GM19468 (cell line): ENCODE results near the gene SERINC5.

ENCODE experiments used
- ATAC-seq: cut with Tn5 transposase; IDR thresholded peaks from one replicate; pipeline ENCODE4 v1.9.1; 2021; ENCODE audit warnings: mild to moderate bottlenecking, moderate library complexity, moderate number of reproducible peaks; ENCODE audit not compliant: unreplicated experiment; ENCODE audit errors: extremely low read depth

The SERINC5 gene

DNA sequence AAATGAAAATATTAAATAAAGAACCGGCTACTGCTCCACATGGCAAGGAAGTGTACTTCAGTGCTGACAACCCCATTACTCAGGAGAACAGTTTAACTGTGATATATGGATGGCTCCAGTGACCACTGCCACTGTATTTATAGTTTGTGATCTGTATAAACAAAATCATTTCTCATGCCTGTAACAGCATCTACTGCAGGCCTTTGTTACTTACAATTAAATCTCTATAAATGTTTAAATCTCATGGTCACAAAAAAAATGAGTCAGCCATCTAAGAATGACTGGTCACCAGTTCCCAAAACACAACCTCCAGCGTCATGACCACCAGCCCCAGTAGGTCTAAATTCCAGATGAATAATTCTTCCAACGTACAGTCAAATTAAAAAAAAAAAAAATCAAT lies 24.6 kb downstream of the SERINC5 start:
- ATAC-seq: no peak

DNA sequence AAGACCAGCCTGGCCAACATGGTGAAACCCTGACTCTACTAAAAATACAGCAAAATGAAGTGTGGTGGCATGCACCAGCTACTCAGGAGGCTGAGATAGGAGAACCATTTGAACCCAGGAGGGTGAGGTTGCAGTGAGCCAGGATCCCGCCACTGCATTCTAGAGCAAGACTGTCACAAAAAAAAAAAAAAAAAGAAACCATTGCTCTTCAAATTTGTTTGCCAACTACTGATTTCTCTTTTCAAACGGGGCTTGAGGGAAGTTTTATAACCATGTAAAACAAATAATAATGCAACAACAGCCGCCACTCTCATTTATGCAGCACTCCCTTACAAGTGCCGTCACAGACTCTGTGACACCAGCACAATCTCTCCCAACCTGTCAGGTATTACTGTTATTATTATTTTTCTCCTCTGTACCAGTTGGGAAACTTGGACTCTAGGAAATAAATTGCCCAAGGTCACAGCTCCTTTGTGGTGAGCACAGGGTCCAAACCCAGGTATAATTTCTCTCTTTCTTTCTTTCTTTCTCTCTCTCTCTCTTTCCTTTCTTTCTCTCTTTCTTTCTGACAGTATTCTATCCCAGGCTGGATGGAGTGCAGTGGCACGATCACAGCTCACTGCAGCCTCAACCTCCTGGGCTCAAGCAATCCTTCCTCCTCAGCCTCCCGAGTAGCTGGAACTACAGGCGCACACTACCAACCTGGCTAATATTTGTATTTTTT lies 25.4 kb downstream of the SERINC5 start:
- ATAC-seq: no peak

DNA sequence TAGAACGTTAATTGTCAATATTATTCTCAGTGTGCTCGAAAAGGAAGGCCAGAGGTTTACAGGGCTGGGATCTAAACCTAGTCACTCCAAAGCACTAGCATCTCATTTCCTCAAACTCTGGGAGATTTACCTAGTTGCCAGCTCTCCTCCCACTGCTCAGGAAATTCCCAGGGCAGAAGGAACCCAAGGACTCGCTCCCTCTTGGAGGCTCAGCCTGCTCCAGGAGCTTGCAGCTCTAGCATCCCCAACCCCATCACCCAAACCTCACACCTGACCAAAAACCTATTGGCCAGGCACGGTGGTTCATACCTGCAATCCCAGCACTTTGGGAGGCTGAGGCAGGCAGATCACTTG lies 26.0 kb downstream of the SERINC5 start:
- ATAC-seq: no peak

DNA sequence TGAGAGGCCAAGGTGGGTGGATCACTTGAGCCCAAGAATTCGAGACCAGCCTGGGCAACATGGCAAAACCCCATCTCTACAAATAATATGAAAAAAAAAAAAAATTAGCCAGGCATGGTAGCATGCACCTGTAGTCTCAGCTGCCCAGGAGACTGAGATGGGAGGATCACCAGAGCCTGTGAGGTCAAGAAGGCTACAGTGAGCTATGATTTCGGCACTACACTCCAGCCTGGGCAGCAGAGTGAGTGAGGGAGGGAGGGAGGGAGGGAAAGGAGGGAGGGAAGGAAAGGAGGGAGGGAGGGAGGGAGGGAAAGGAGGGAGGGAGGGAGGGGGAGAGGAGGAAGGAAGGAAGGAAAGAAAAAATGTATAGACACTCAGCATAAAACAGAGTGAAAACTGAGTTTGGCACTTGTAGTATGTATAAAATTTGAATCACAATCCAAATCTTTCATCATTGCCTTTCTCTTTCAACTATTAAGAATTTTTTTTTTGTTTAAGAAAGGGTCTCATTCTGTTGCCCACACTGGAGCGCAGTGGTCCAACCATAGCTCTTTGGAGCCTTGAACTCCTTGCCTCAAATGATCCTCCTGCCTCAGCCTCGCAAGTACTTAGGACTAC lies 27.8 kb downstream of the SERINC5 start:
- ATAC-seq: no peak

DNA sequence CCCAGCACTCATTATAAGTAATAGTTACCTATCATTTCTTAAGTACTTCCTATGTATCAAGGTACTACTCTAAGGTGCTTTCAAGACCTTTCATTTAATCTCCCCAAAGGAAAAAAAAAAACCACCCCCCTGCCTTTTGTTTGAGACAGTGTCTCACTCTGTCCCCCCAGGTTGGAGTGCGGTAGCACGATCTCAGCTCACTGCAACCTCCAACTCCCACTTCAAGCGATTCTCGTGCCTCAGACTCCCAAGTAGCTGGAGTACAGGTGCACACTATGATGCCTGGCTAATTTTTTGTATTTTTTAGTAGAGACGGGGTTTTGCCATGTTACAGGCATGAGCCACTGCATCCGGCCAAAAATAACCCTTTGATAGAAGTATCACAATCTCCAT lies 29.9 kb downstream of the SERINC5 start:
- no peak for ATAC-seq

DNA sequence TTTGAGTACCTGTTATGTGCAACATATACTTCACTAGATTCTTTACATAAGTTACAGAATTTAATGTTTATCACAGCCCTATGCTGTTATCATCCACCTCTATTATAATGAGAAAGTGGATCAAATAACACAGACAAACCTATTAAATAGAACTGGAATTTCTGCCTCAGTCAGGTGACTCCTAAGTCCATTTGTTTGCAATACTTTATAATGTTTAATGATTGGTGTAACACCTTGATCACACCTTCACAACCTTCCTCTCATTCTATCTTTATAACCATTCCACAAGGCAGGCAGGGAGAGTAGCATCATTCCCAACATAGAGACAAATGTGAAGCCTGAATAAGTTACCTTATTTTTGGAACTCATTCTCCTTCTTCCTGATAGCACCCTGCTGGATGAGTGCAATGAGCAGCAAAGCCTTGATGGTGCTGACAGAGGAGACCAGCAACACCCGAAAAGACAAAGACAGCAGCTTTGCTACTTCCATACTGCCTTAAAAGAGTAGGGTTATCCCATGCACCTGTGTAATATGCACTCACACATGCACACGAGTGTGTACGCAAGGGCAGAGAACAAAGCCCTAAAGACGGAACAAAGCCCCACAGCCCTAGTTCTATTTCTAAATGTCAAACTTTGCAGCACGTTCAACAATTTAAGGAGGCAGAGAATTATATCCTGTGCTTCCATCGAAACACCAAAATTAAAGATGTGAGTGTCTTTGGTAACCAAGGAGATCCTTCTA lies 30.5 kb downstream of the SERINC5 start:
- ATAC-seq: no peak

DNA sequence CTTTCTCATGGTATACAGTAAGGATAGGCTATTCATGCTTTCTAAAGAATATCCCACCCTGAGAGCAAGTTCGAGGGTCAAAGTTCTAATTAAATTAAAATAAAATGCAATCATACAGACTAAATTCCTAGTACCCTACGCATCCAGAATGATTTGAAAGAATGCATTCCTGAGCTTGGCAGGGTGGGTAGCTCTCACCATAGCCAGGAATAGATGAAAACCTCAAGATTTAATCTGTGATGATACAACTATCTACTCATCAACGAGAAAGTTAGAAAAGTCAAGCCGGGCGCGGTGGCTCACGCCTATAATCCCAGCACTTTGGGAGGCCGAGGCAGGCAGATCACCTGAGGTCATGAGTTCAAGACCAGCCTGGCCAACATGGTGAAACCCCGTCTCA lies 32.3 kb downstream of the SERINC5 start:
- ATAC-seq: no peak

DNA sequence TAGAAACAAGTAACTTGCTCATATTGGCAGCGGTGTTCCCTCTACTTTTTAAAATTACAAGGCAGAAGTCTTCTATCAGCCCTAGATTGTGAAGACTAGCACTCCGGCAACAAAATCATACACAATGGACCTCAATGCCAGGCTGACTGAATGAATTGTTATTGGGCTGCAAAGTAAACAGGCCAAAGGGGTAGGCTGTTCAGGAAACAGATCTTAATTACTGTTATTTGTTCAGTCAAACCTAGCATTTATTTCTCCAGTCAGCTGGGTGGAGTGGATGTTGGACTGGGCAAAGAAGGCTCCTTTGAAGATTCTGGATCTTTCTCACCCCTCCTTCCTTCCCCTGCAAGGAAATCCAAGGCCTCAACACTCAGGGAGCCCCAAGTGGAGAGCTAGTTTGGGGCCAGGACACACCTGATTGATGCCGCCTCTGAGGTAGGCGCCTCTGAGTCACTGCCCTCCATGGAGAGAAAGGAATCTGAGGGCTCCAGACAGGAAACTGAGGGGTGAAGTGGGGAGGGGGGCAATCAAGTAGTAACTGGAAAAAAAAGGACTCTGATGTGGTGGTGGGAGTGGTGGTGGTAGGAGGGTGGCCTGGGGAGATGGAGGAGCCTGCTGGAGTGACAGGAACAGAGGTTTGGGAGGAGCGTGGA lies 35.5 kb downstream of the SERINC5 start:
- no peak for ATAC-seq

DNA sequence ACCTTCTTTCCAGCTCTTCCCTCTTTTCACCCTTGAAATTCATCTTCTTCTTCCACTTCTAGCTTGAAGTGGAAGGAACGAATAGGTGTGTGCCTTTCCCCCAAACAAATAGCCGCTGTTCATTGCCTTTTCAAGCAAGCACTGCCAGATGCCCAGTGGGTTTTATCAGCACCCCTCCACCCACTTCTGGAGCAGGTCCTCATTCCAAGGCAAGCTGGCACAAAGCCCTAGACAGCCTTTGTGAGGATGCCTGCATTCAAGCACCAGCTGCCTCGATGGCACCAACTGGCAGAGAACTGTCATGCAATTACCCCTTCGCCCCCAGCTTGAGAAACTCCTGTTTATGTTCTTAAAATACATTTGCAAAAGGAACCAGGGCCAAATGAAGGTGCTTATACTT lies 36.5 kb downstream of the SERINC5 start:
- no peak for ATAC-seq

DNA sequence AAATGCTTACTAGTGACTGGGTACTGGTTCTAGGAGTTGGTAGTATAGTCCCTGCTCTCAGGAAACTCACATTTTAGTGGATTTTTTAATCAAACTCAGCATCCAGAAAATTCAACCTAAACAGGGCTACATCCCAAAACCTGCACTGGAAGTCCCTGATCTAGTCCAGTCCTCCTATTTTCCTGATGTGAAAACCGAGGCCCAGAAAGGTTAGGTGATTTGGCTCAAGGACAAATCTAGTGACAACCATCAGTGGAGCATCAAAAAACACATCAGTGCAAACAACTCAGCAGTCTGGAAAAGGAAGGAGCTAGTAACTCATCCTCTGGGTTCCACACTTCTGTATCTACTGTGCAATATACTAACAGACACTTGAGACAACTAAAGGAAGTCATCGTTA lies 38.2 kb downstream of the SERINC5 start:
- ATAC-seq: no peak

DNA sequence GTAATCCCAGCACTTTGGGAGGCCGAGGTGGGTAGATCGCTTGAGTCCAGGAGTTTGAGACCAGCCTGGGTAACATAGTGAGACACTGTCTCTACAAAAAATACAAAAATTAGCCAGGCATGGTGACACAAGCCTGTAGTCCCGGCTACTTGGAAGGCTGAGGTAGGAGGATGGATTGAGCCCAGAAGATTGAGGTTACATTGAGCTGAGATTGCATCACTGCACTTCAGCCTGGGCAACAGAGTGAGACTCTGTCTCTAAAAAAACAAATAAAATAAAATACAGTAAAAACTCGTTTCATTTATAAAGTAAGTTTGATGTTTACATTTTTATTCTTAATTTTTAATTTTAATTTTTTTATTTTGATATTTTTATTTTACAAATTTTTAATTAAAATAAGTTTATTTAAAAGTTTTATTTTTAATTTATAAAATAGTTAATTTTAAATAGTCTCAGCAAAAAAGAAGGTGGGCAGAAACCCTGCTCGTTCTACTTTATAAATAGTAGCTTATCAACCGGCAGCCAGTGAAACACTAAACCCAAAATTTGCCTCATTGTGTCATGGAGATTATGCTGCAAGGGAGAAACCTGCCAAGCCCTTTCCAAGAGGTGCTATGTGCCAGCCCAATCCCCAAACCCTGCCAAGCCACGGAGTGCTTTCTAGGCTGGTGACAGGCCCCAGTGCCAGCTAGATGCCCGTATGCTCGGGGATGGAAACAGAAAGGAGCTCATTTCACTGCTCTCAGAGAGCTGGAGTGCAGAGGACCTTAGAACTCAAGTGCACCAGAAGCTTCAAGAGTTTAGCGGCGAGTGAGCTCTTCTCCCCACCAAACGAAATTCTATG lies 38.9 kb downstream of the SERINC5 start:
- ATAC-seq: no peak

DNA sequence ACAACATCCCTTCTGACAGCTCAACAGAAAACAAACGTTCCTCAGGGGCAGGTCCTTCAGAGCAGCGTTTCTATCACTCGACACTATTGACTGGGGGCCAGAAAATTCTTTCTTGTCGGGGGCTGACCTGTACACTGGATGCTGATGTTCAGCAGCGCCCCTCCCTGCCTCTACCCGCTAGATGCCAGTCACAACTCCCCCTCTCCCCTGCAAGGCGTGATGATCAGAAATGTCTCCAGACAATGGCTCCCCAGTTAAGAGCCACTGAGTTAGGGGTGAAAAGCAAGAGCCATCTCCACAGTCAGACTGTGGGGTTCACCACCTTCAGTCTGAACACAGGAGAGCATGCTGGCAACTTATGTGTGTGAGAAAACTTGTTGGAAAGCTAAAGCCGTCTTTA lies 39.8 kb downstream of the SERINC5 start:
- no peak for ATAC-seq

DNA sequence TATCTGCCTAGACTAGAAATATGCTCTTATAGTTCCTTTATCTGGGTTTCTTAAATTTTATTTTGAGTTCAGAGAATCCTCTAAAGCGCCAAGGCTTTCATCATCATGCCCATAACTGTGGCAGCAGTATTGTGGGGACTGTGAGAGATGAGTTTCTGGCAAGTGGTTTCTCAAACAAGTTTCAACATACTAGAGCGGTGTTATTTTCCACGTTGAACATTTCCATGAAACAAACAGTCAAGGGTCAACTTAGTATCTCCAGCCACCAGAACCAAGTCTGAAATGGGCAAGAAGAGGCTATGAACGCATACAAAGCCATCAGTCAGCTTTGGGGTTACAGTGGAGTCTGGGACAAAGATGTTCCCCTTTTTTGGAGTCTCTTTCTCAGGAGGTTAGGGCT lies 40.3 kb downstream of the SERINC5 start:
- no peak for ATAC-seq

DNA sequence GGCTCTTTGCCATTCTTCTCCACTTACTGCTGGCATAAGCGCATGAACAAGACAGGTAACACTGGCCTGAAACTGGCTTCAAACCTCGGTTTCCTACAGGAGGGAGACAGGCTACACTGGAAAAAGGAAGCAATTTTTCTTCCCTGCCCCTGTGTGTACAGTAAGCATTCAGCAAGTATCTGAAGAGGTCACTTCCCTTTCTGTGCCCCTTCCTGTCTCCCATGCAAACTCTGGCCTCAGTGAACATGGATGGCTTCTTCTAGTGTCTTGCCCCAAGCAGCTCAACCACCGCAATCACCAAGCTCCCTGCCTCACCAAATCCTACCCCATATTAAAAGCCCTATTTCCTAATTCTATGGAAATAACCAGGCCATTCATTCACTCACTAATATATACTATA lies 42.4 kb downstream of the SERINC5 start:
- no peak for ATAC-seq

DNA sequence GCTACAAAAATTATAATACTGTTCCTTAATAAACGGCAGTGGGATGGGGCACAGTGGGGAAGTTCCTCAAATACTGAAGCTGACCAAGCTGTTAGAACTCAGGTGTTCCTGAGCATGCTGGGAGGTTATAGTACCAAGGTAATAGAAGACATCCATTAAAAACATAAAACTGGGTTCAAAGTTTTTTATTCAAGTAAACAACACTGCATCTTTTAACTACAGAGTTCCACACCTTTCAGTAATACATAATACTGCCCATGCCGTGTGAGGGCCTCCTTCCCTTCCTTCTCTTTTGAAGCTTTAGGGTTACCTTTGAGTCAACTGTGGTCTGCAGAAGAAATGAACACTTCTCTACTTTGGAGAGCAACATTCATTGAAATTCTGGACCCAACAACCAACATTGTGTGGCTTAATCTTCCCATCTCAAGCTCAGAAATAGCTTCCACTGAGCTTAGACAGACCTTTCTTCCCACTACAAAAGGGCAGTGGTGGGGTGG lies 43.6 kb downstream of the SERINC5 start:
- ATAC-seq: no peak

DNA sequence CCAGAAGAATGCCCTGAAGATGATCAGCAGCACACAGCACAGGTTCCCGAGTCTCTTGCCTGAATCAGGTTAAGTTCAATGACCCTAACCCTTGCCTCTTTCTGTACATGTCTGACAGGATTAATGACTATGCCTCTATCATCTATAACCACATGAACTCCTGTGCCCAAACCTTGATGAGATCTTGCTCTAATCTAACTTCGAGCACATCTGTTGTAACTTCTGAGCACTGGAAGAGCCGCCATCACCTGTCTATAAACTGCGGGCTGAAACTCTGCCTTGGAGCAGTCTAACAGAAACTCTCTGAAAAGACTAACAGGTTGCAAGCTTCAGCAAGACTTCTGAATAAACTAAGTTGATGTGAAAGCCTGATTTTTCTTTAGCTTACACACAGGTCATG lies 44.5 kb downstream of the SERINC5 start:
- no peak for ATAC-seq

DNA sequence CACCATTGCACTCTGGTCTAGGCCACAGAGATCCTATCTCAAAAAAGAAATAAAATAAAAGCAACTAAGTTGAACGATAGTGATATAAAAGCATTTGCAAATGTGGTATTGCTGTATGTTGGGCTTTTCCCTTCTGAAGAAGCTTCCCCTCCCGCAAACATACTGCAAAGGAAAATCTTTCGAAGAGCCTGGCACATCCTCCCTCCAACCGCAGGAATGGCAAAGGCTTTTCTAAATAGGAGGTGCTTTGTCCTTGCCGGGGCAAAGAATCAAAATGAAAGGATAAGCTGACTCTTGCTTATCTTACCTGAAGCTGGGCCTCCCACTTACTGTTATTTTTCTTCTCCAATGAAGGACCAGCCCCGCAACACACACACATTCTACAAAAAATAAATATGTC lies 45.8 kb downstream of the SERINC5 start:
- ATAC-seq: no peak

DNA sequence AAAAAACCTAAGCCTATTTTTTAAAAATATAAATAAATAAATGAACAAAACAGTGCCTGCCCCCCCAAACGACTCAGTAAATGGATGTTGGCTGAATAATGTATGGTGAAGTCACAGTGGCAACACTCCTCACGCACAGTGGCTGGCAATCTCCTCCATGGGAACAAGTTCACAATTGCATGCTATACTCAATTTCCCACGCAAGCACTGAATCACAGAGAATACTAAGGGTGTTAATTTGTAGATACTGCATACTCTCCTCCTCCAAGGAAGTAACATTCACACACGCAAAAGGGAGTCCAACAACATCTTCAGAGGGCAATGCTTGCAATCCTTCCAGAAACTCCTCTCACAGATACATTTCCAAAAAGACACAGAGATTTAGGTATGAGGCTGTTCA lies 47.5 kb downstream of the SERINC5 start:
- no peak for ATAC-seq

DNA sequence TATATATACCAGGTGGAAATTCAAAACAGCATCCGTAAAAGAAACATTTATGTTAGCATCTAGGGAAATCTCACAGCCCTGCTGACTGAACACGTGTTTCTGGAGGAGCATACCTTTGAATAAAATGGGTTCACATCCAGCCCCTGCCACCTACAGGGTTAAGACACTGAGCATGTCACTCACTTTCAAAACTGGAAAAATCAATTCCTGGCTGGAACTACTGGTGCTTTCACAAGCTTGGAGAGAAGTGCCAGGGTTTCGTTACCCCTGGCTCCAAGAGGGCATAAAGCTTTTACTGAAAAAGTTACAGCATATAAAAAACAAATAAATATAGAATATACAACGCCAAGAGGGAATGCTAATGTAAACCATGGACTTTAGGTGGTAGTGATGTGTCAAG lies 48.0 kb downstream of the SERINC5 start:
- ATAC-seq: no peak

DNA sequence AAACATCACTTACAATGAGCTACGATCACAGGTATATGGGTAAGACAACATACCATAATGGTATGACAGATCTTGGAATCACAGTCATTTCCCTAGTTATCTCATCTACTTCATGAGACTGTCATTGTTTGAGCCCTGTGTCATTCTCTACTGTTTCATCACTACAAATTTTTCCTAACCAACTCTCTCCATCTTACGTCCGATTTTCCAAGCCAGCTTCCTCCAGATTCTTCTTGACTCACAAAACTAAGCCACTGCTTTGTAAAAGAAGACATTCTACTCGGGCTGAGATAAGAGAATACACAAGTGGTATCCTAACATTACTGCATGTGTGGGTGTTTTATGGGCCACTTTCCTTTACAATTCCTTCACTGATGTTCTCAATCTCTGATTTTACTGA lies 49.6 kb downstream of the SERINC5 start:
- no peak for ATAC-seq
